A549 (cell line): ENCODE results near the gene HLA-E.
"Not testable (repeated sequence)": the region's sequence is repeated elsewhere in the genome, so short reads cannot be mapped to it uniquely, and the experiment has no call there.

ENCODE experiments used
- RFX5 ChIP-seq: fragments of 450-650 bp; IDR thresholded peaks from 2 replicates; pipeline ENCODE4 v1.7.1; 2014; ENCODE audit warnings: antibody characterized with exemption, mild to moderate bottlenecking, moderate library complexity
- TF ChIP-seq, protein P1 (sequence below): fragments of >200 bp; sonication (Bioruptor Twin); formaldehyde crosslinking; IDR thresholded peaks from 3 replicates; pipeline ENCODE4 v1.5.1; 2016

DNA sequence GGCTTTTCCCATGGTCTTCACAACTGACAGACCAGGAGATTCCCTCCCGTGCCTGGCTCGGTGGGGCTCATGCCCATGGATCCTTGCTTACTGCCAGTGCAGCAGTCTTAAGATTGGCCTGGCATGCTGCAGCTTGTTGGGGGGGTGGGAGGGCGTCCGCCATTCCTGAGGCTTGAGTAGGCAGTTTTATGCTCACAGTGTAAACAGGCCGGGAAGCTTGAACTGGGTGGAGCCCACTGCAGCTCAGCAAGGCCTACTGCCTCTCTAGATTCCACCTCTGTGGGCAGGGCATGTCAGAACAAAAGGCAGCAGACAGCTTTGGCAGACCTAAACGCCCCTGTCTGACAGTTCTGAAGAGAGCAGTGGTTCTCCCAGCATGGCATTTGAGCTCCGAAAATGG is 31.8 kb downstream of the HLA-E start:
- TF ChIP-seq, protein P1, sequence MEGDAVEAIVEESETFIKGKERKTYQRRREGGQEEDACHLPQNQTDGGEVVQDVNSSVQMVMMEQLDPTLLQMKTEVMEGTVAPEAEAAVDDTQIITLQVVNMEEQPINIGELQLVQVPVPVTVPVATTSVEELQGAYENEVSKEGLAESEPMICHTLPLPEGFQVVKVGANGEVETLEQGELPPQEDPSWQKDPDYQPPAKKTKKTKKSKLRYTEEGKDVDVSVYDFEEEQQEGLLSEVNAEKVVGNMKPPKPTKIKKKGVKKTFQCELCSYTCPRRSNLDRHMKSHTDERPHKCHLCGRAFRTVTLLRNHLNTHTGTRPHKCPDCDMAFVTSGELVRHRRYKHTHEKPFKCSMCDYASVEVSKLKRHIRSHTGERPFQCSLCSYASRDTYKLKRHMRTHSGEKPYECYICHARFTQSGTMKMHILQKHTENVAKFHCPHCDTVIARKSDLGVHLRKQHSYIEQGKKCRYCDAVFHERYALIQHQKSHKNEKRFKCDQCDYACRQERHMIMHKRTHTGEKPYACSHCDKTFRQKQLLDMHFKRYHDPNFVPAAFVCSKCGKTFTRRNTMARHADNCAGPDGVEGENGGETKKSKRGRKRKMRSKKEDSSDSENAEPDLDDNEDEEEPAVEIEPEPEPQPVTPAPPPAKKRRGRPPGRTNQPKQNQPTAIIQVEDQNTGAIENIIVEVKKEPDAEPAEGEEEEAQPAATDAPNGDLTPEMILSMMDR, result not testable (repeated sequence)
- not testable (repeated sequence) for TF ChIP-seq RFX5
